ENCODE measurements around the gene PAX7. TPM values are rescaled to one million over a fixed set of nuclear protein-coding genes. Genes with fewer than 3 reads are reported as not detected.

PAX7 gene
- total RNA-seq, 2 donors from 2014 or later = not detected

DNA sequence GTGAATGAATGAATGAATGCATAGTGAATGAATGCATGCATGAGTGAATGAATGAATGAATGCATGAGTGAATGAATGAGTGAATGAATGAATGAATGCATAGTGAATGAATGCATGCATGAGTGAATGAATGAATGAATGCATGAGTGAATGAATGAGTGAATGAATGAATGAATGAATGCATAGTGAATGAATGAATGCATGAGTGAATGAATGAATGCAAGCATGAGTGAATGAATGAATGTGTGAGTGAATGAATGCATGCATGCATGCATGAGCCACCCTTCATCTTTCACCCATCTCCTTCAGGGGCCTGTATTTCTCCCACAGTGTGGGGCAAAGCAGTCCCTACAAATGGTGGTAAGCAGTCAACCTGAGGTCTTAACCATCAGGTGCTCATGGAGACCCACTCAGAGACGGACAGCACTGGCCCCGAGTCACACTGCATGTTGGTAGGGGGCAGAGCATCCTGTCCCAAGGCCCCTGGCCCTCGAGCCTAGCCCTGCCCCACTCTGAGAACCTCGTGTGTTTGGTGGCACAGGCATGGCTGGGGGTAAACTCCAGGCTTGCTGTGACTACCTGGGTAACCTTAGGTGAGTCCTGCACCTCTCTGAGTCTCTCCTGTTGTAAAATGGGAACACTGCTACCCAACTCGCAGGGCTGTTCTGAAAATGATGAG lies 28.0 kb upstream of the PAX7 start:
- Histone ChIP-seq H3K9ac (ENCODE audit: low read depth in 2 of 2, low read length in 2 of 2) (no peak overlapping the region), H3K27ac (no peak overlapping the region), H3K4me1 (no peaks in the 10 kb centered on the region), H3K4me3 (no peak overlapping the region), H3K36me3 (no peaks in the 10 kb centered on the region), H3K27me3 (peaks cover 7% of the 10 kb centered on the region), H3K9me3 (no peaks in the 10 kb centered on the region)
- DNase-seq = no peak
- TF ChIP-seq, protein P1, sequence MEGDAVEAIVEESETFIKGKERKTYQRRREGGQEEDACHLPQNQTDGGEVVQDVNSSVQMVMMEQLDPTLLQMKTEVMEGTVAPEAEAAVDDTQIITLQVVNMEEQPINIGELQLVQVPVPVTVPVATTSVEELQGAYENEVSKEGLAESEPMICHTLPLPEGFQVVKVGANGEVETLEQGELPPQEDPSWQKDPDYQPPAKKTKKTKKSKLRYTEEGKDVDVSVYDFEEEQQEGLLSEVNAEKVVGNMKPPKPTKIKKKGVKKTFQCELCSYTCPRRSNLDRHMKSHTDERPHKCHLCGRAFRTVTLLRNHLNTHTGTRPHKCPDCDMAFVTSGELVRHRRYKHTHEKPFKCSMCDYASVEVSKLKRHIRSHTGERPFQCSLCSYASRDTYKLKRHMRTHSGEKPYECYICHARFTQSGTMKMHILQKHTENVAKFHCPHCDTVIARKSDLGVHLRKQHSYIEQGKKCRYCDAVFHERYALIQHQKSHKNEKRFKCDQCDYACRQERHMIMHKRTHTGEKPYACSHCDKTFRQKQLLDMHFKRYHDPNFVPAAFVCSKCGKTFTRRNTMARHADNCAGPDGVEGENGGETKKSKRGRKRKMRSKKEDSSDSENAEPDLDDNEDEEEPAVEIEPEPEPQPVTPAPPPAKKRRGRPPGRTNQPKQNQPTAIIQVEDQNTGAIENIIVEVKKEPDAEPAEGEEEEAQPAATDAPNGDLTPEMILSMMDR (IDR thresholded peaks at IDR 0.05) = no peak
- intact Hi-C loops (cut with DNase I) = no loop called here

DNA sequence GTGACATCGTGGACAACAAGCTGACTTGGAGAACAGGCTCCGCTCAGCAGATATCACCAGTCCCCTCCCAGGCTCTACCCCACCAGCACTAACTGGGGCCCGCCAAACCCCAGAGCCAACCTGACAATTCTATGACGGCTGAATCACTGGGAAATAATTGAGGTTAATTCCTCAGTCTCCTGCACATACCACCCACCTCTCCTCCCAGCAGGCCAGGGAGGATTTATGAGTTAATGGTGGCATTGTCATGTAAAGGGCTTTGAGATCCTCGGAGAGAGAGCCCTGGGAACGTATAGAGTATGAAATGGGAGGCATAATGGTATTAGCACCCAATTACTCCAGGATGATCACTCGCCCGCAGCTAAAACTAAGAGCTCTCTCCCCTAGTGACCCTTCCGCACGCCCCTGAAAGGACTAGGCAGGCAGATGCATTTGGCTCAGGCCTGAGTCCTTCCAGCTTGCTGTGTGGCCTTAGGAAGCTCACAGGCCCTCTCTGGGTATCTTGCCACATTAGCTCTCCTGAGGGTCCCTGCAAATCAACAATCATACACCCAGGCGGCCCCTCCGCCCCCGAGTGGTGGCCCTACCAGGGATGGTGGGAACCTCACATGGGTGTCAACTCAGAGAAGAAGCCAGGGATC lies 27.3 kb upstream of the PAX7 start:
- intact Hi-C loops (cut with DNase I) = no loop called here

DNA sequence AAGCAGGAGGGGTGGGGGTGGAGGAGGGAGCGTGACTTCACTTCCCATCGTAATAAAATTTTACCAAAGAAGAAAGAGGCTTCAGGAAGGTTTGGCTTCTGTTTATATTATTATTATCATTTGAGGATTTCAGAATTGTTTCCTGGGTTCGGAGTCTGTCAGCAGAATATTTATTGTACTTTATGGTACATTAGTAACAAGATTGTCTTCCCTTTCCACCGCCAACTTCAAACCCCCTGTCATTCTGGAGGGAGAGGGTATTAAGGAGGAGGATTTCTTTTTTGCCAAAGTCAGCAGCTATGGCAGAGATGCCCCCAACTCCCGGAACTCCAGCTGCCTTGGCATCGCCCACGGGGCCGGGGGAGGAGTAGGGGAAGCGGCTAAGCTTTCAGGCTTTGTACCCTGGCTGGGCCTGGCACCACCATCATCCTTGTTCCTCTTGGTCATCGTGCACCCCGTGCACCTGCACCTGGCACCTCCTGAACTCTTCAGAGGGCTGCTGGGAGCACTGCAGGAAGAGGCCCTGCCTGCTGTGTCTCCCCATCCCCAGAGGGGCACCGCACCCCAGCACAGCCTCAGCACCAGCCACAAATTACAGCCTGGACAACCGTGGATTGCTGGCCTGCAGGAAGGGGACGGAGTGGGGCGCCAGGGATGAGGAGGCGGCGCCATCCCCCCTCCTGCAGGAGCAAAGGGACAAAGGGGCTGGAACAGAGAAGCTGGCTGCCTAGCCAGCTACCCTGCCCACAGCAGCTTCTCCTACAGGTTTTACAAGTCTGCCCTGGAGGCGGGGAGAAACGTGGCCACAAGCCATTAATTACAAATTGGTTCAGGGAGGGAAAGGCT lies 24.0 kb upstream of the PAX7 start:
- no peak overlapping the region for H3K4me3 ChIP-seq
- no peak for DNase-seq
- H3K4me1 ChIP-seq = no peaks in the 10 kb centered on the region
- no peaks in the 10 kb centered on the region for H3K9me3 ChIP-seq
- intact Hi-C loops (cut with DNase I) = no loop called here
- H3K27ac ChIP-seq = no peak overlapping the region
- H3K9ac ChIP-seq (ENCODE audit: low read depth in 2 of 2, low read length in 2 of 2) = no peak overlapping the region
- no peaks in the 10 kb centered on the region for H3K36me3 ChIP-seq
- H3K27me3 ChIP-seq = no peaks in the 10 kb centered on the region
- TF ChIP-seq, protein P1 (IDR thresholded peaks at IDR 0.05) = no peak

More for the DNA sequence above, 27.3 kb upstream of the PAX7 start:
- Histone ChIP-seq H3K27ac (no peak overlapping the region), H3K9ac (ENCODE audit: low read depth in 2 of 2, low read length in 2 of 2) (no peak overlapping the region), H3K27me3 (peaks cover 7% of the 10 kb centered on the region), H3K36me3 (no peaks in the 10 kb centered on the region), H3K9me3 (no peaks in the 10 kb centered on the region), H3K4me3 (no peak overlapping the region), H3K4me1 (no peaks in the 10 kb centered on the region)
- DNase-seq = no peak
- TF ChIP-seq, protein P1 (IDR thresholded peaks at IDR 0.05) = no peak

DNA sequence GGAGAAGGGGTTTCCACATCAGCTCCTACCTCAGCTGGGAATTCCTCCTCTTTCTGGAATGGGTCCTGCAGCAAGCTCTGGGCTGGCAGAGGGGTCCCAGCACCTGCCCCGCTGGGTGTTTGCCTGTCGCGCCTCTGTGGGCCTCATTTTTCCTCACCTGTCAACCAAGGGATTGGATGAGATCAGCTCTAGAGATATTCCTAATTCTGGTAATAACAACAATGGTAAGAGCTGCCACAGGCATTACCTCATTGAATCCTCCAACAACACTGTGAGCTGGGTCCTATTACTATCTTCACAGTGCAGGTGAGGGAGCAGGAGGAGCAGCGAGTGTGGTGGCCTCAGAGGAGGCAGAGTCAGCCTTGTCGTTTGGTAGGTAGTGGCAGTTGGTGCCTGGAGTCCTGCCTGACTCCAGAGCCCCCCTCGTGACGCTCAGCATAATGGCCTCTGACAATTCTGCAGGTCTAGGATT lies 23.3 kb upstream of the PAX7 start:
- no peaks in the 10 kb centered on the region for H3K4me1 ChIP-seq
- DNase-seq = no peak
- H3K4me3 ChIP-seq = no peak overlapping the region
- intact Hi-C loops (cut with DNase I) = no loop called here
- H3K36me3 ChIP-seq = no peaks in the 10 kb centered on the region
- no peak overlapping the region for H3K27ac ChIP-seq
- TF ChIP-seq, protein P1 (IDR thresholded peaks at IDR 0.05) = no peak
- no peaks in the 10 kb centered on the region for H3K9me3 ChIP-seq
- H3K9ac ChIP-seq (ENCODE audit: low read depth in 2 of 2, low read length in 2 of 2) = no peak overlapping the region
- no peaks in the 10 kb centered on the region for H3K27me3 ChIP-seq

DNA sequence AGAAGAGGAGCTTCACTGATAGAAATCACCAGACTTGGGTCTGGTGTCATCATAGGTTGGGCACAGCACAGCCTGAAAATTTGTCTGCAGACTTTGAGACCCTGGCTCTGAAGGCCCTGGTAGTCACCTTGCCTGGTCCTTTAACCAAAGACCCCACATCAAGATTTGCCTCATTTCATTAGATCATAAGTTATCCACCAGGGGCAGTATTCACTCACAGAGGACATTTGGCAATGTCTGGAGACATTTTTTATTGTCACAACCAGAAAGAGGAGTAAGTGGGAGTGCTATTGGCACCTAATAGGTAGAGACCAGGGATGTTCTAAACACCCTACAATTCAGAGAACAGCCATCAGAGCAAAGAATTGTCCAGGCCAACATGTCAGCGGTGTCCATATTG lies 22.1 kb upstream of the PAX7 start:
- Histone ChIP-seq H3K4me1 (no peaks in the 10 kb centered on the region), H3K27ac (no peak overlapping the region), H3K36me3 (no peaks in the 10 kb centered on the region), H3K9me3 (no peaks in the 10 kb centered on the region), H3K4me3 (no peak overlapping the region), H3K9ac (ENCODE audit: low read depth in 2 of 2, low read length in 2 of 2) (no peak overlapping the region), H3K27me3 (no peaks in the 10 kb centered on the region)
- TF ChIP-seq, protein P1 (IDR thresholded peaks at IDR 0.05) = no peak
- intact Hi-C loops (cut with DNase I) = no loop called here
- DNase-seq = no peak

Data from colonic mucosa (tissue), 4 donors.